ENCODE results near the gene TLCD3B.

TLCD3B gene

GRCh38 chr16:30003670-30004423 lies 27.2 kb downstream of the TLCD3B start:
- no peak for DNase-seq

- DNase-seq: no peak
Measured at GRCh38 chr16:30002614-30003346, 28.3 kb downstream of the TLCD3B start.

DNA sequence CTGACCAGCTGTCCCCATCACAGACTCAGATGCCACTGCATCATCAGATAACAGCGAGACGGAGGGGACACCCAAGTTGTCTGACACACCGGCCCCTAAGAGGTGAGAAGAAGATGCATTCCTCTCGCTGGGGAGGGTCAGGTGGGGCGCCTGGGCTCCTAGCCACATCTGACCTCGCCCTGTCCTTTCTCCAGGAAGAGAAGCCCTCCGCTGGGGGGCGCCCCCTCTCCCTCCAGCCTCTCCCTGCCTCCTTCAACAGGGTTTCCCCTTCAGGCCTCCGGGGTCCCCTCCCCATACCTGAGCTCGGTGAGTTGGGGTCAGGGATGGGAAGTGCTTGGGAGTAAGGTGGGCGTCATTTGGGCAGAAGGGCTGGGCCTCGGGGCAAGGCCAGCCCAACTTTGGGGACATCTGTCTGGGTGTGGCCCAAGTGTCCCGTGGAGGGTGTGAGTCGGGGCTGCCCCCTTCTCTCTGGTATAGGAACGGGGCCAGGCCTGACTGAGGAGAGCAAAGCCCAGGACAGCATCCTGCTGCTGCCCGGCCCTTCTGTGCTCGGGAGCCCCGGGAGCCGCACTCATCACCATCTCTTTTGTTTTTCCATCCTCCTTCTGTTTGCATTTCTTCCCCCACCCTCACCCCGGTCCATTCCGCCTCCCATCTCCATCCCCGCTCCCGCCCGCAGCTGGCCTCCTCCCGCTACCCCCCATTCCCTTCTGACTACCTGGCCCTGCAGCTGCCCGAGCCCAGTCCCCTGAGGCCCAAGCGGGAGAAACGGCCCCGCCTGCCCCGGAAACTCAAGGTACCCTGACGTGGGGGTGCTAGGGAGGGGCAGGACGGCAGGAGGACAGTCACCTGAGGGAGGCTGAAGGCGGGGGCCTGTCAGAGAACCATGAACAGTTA lies 30.1 kb downstream of the TLCD3B start:
- DNase-seq: no peak

DNA sequence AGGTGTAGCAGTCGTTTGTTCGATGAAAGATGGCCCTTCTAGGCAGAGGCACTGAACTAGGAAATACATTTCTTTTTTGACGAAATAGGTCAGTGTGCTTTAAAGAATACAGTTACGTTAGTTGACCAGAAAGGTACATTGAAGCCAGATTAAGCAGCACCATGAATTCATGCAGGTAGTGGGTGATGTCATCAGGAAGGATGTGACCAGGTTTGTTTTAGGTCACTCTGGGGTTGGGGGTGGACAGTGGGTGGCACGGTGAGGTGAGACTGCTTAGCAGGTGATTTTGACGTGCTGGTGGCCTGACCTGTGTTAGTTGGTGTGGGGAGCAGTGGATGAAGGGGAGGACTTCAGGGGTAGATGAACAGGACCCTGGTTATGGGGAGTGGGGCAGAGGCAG lies 31.5 kb downstream of the TLCD3B start:
- no peak for DNase-seq

- no peak for DNase-seq
Measured at GRCh38 chr16:29996766-29997250, 34.3 kb downstream of the TLCD3B start.

GRCh38 chr16:29995911-29996765 lies 34.9 kb downstream of the TLCD3B start, which contains the start of gene INO80E:
TSS of gene INO80E (plus strand) at chr16:29996241. CDS start at chr16:29996311, 70 bp downstream.
- DNase-seq: peak; percentile 90

DNA sequence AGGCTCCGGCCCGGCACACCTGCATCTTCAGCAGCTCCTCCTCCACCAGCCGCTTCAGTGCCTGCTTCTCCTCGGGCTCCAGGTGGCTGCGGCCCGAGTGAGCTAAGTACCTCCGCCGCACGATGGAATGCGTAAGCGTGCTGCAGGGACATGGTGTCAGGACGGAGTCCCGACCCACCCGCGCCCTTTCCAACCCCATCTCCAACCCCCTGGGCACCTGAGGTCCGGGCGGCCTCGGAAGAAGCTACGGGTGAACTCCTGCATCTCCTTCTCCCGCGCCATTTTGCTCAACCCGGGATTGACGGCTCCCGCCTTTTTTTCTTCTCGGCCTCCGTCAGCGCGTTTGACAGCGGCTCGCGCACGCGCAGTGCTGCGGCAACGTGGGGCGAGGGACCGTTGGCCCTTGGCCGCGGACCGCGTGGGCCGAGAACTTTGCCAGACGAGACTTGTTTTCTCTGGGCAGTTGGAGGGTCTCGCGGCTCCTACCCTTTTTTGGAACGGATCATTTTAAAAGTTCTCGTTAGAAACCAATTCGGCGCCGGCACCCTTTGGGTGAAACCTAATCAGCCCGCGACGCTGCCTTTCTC lies 35.7 kb downstream of the TLCD3B start, which contains the start of gene HIRIP3:
Gene HIRIP3, minus strand, starts transcription at position 294 of the 587 bp plus-strand sequence. Its CDS starts 12 bp downstream, at position 282.
- peak; percentile 43 for DNase-seq

DNA sequence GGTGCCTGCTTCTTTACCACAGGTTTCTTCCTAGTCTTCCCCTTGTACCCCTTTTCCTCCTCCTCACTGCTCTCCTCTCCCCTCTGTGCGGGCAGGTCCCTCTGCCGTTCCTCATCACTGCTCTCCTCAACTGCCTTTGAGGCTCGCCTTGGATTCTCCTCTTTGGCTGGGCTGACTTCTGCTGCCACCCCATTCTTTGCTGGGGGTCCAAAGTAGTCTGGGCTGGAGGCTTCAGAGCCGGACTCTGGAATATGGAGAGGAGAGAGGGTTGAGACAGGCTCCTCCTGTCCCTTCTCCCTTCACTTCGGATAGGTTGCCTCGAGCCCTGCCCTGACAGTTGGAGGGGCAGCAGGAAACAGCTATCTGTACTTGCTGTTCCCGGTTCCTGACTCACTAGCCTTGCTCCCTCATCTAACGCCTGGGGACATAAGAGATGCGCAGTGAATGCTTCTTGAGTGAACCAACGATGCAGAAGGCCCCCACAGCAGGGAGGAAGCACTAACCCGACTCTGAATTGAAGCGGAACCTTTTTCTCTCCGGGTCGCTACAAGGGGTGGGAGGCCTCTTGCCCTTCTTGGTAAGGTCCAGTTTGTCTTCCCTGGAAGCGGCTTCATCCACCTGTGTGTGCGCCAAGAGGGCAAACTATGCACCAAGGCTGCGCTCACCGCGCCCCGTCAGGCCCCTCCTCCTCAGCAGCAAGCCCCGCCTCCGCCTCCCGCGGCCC lies 36.3 kb downstream of the TLCD3B start:
- no peak for DNase-seq

DNA sequence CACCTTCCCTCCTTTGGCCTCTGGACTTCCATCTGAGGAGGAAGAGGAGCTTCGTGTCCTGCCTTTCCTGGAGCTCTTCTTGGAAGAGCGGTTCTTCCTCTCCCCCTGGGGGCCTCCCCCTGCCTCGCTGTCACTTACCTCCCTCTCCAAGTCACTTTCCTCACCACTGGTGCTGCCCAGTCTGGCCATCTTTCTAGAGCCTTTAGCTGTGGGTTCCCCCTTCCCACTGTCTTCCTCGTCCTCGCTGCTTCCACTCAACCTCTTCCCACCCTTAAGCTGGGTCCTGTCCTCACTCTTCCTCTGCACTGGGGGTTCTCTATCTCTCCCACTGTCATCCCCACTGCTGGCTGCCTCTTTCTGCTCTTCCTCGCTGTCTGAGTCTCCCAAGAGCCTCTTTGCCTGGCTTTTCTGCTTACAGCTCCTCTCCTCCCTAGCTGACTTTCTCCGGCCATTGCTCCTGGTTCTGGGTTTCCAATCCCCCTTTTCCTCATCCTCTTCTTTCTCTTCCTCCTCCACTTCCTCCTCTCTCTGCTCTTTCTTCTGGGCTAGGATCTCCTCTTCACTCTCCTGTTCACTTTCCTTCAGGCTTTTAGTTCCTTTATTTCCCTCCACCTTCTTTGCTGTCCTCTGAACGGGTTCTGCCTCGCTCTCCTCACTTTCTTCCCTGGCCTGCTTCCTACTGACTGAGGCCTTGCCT lies 37.0 kb downstream of the TLCD3B start:
- no peak for DNase-seq

GRCh38 chr16:29993191-29993902 lies 37.7 kb downstream of the TLCD3B start:
- no peak for DNase-seq

- DNase-seq: no peak
Measured at GRCh38 chr16:29992344-29992967, 38.6 kb downstream of the TLCD3B start.

DNA sequence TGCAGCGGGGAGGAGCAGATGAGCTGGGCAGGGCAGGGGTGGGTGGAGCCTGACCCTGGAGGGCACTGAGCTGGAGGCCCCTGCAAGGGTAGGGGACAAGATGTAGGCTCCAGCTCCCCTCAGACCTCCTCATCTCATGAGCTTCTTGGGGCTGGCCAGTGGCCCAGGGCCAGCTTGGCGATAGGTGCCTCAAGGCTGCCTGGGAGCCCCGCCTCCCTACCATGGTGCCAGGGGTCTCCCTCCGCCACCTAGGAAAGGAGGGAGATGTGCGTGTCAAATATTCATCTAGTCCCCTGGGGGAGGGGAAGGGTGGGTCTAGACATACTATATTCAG lies 39.5 kb downstream of the TLCD3B start:
- DNase-seq: no peak

GRCh38 chr16:29990883-29991570 lies 40.0 kb downstream of the TLCD3B start:
- no peak for DNase-seq

- no peak for DNase-seq
Measured at GRCh38 chr16:29990034-29990433, 41.0 kb downstream of the TLCD3B start.

GRCh38 chr16:29989111-29989858 lies 41.8 kb downstream of the TLCD3B start:
- no peak for DNase-seq

DNA sequence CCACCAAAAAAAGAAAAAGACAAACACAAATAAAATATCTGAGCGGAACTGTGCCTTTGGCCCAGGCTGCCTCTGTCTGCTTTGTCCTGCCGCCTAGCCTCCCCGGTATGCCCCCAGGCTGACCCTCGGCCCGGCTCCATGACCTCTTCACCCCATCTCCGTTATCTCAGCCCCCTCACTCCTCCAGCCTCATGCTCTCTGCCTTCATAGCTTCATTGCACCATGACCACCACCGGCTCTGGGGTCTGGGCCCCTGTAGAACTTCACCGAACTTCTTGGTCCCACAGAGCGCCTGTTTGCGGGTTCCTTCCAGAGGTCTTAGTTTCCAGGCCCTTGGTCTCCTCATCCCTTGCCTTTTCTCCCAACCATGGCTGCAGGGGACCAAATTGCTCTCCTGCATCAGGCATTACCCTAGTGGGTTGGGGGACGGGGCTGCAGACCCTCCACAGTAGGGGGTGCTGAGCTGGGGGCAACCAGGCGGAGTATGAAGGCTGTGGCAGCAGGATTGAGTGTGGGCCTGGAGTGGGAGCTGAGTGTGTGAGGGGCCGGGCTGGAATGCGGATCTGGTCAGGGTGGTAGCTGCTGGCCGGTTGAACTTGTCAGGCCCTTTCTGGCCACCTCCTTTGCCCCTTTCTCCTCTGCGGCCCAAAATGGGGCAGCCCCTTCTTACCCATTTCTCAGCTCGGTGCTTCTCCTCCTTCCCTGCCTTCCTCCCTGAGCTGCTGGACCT lies 42.6 kb downstream of the TLCD3B start:
- no peak for DNase-seq

Data from kidney glomerular epithelial cell (primary cell).